ENCODE data around the gene FDX2.

FDX2 gene

GRCh38 chr19:10299545-10300458 lies 16.0 kb downstream of the FDX2 start:
- DNase-seq: no peak

DNA sequence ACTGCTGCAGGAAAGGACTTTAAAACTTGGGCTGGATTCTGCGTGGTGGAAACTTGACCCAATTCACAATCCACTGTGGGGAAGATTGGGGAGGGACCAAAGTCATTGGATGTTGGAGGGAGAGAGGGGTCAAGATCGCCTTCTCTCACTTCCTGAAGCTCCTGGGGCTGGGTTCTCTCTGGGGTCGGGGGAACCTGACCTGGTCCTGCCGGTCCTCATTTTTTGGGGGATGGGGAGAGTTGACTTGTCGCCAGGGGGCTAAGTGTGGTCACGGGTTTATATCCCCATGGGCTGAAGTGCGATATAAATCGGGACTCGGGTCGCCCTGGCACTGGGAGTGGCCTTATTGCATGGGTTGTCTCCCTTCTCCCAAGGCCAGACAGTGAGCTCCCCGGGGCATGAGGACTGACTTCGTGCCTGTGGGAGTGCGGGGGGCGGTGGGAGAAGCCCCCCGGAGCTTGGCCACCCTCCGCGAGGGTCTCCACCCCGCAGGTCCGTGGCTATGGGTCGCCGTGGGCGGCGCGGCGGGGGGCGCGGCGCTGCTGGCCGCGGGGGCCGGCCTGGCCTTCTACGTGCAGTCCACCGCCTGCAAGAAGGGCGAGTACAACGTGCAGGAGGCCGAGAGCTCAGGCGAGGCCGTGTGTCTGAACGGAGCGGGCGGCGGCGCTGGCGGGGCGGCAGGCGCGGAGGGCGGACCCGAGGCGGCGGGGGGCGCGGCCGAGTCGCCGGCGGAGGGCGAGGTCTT lies 19.8 kb downstream of the FDX2 start:
- DNase-seq: no peak

DNA sequence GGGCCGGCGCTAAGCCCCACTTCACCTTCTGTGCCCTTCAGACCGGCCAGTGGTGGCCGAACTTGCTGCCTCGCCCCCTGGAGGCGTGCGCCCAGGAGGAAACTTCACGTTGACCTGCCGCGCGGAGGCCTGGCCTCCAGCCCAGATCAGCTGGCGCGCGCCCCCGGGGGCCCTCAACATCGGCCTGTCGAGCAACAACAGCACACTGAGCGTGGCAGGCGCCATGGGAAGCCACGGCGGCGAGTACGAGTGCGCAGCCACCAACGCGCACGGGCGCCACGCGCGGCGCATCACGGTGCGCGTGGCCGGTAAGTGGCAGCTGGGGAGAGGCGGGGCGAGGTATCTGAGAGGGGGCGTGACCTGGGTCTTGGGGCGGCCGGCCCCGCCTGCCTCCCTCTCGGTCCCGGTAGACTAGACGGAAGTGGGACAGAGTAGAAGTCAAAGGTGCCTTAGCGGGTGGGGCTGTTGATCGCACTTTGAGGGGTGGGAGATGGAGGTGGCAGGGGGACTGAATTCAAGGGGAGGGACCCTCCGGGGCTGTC lies 20.4 kb downstream of the FDX2 start:
- DNase-seq: no peak

DNA sequence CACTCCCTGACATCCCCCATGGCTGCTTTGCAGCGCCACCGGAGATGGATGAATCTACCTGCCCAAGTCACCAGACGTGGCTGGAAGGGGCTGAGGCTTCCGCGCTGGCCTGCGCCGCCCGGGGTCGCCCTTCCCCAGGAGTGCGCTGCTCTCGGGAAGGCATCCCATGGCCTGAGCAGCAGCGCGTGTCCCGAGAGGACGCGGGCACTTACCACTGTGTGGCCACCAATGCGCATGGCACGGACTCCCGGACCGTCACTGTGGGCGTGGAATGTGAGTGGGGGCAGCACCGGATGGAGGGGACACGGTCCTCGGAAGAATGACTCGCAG lies 21.5 kb downstream of the FDX2 start:
- DNase-seq: no peak

DNA sequence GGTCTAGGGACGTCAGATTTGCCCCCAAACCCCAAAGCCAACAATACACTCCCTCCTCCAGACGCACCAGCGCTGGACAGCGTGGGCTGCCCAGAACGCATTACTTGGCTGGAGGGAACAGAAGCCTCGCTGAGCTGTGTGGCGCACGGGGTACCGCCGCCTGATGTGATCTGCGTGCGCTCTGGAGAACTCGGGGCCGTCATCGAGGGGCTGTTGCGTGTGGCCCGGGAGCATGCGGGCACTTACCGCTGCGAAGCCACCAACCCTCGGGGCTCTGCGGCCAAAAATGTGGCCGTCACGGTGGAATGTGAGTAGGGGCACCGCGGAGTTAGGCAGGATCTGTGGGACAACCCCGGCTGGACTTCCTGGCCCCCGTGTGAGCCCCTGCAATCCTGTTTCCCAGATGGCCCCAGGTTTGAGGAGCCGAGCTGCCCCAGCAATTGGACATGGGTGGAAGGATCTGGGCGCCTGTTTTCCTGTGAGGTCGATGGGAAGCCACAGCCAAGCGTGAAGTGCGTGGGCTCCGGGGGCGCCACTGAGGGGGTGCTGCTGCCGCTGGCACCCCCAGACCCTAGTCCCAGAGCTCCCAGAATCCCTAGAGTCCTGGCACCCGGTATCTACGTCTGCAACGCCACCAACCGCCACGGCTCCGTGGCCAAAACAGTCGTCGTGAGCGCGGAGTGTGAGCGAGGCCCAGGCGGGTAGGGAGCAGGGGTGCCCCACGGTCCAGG lies 22.0 kb downstream of the FDX2 start:
- no peak for DNase-seq

DNA sequence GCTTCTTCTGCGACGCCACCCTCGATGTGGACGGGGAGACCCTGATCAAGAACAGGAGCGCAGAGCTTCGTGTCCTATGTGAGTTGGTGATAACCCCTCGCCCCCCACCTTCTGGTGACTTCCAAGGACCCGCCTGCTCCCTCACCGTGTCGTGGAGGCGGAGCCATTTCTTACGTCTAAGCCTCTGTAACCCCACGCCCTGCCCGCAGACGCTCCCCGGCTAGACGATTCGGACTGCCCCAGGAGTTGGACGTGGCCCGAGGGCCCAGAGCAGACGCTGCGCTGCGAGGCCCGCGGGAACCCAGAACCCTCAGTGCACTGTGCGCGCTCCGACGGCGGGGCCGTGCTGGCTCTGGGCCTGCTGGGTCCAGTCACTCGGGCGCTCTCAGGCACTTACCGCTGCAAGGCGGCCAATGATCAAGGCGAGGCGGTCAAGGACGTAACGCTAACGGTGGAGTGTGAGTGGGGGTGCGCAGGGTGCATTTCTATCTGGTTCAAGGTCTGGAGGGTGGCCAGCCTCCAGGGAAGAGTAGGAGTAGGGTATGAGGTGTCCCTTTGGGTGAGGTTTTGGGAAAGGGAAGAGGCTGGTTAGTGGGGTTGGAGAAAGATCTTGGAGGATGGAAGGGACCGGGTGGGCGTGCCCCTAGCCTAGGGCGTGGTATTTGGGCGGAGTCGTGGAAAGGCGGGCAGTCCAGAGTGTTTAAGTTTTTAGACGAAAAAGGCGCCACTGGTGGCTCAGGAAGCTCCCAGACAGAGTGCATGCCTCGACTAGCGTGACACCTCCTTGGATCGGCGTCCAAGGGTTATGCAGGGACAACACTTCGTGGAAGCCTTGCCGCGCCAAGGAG lies 22.8 kb downstream of the FDX2 start:
- DNase-seq: no peak

GRCh38 chr19:10292206-10292788 lies 23.5 kb downstream of the FDX2 start:
- DNase-seq: peak; percentile 9

GRCh38 chr19:10291554-10292205 lies 24.1 kb downstream of the FDX2 start:
- DNase-seq: no peak

- no peak for DNase-seq
Measured at GRCh38 chr19:10290876-10291553, 24.8 kb downstream of the FDX2 start.

- DNase-seq: no peak
Measured at GRCh38 chr19:10290357-10290875, 25.4 kb downstream of the FDX2 start.

DNA sequence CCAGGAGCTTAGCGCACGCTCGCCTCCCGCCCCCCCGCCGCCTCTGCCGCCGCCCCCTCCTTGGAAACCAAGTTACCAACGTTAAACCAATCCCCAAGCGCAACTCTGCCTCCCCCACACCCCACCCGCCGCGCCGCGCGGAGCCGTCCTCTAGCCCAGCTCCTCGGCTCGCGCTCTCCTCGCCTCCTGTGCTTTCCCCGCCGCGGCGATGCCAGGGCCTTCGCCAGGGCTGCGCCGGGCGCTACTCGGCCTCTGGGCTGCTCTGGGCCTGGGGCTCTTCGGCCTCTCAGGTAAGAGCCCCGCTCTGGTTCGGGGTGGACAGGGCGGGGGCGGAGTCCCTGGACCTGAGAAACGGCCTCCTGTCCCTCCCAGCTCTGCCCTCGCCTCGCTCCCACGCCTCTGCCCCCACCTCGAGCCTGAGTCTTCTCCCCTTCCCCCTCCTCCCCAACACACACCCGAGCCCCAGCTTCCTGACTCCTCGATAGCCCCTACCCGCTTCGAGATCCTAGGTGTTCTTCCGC lies 25.9 kb downstream of the FDX2 start, which contains the start of gene ICAM5:
Gene ICAM5, plus strand, starts transcription at position 117 of the 521 bp plus-strand sequence. Its CDS starts 92 bp downstream, at position 209.
- DNase-seq: no peak

DNA sequence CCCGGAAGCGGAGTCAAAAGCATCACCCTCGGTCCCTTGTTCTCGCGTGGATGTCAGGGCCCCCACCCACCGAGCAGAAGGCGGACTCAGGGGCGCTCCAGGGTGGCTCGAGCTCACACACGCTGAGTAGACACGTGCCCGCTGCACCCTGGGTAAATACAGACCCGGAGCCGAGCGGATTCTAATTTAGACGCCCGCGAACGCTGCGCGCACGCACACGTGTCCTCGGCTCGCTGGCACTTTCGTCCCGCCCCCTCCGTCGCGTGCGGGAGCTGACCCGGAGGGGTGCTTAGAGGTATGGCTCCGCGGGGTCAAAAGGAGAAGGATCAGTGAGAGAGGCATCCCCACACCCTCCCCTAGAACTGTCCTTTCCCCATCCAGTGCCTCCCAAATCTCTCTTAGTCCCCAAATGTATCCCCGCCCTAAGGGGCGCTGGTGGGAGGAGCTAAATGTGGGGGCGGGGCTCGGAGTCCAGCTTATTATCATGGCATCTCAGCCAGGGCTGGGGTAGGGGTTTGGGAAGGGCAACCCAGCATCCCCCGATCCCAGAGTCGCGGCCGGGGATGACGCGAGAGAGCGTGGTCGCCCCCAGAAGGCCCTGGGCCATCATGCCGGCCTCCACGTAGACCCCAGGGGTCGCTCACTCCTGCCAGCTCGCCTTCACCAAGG lies 26.5 kb downstream of the FDX2 start:
- DNase-seq: no peak

DNA sequence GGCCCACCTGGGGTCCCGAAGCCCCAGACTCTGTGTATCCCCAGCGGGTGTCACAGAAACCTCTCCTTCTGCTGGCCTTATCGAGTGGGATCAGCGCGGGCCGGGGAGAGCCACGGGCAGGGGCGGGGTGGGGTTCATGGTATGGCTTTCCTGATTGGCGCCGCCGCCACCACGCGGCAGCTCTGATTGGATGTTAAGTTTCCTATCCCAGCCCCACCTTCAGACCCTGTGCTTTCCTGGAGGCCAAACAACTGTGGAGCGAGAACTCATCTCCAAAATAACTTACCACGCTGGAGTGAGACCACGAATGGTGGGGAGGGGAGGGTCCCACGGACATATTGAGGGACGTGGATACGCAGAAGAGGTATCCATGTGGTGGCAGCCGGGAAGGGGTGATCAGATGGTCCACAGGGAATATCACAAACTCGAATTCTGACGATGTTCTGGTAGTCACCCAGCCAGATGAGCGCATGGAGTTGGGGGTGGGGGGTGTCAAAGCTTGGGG lies 27.1 kb downstream of the FDX2 start:
- DNase-seq: peak; percentile 14

- no peak for DNase-seq
Measured at GRCh38 chr19:10286803-10287737, 28.7 kb downstream of the FDX2 start, which contains the start of gene ICAM4. ICAM4 (plus strand) TSS chr19:10286955; CDS start chr19:10287013, 58 bp downstream.

DNA sequence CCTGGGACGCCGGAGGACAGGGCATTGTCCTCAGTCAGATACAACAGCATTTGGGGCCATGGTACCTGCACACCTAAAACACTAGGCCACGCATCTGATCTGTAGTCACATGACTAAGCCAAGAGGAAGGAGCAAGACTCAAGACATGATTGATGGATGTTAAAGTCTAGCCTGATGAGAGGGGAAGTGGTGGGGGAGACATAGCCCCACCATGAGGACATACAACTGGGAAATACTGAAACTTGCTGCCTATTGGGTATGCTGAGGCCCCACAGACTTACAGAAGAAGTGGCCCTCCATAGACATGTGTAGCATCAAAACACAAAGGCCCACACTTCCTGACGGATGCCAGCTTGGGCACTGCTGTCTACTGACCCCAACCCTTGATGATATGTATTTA lies 30.4 kb downstream of the FDX2 start:
- DNase-seq: no peak

DNA sequence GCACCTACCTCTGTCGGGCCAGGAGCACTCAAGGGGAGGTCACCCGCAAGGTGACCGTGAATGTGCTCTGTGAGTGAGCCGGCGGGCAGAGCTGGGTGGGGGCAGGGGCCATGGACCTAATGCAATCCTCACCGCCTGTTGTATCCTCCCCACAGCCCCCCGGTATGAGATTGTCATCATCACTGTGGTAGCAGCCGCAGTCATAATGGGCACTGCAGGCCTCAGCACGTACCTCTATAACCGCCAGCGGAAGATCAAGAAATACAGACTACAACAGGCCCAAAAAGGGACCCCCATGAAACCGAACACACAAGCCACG lies 30.9 kb downstream of the FDX2 start:
- DNase-seq: no peak

DNA sequence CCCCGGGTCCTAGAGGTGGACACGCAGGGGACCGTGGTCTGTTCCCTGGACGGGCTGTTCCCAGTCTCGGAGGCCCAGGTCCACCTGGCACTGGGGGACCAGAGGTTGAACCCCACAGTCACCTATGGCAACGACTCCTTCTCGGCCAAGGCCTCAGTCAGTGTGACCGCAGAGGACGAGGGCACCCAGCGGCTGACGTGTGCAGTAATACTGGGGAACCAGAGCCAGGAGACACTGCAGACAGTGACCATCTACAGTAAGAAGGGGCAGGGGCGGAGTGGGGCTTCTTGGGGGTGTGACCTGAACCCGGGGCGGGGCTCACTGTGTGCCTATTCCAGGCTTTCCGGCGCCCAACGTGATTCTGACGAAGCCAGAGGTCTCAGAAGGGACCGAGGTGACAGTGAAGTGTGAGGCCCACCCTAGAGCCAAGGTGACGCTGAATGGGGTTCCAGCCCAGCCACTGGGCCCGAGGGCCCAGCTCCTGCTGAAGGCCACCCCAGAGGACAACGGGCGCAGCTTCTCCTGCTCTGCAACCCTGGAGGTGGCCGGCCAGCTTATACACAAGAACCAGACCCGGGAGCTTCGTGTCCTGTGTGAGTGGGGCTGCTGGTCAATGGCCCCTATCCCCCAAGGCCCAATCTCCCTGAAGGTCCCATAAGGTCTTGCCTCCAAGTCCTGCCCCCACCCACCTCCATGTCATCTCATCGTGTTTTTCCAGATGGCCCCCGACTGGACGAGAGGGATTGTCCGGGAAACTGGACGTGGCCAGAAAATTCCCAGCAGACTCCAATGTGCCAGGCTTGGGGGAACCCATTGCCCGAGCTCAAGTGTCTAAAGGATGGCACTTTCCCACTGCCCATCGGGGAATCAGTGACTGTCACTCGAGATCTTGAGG lies 31.5 kb downstream of the FDX2 start:
- no peak for DNase-seq
